Endothelial cell of umbilical vein (primary cell): ENCODE data around the gene CDC7. TPM values are rescaled to one million over a fixed set of nuclear protein-coding genes. Genes with fewer than 3 reads are reported as not detected.

Source experiments
- BruUV-seq: library from RNA; stranded (reverse); fragments of 400-500 nt; replicated peaks from 2 replicates; lab custom pipeline; 2021; lab: Mats Ljungman, UMichigan
- CTCF ChIA-PET: fragments of 300-600, 350-600 bp; sonication (Branson Sonifier 250); formaldehyde crosslinking; loops from one replicate; lab custom pipeline; 2021; ENCODE audit warnings: antibody characterized with exemption, inconsistent platforms; lab: Charles Lee
- POLR2A ChIA-PET: fragments of 300-600, 350-600 bp; sonication (Branson Sonifier 250); formaldehyde crosslinking; loops from one replicate; lab custom pipeline; 2021; ENCODE audit warnings: antibody characterized with exemption, inconsistent platforms; lab: Charles Lee
- DNase-seq: peaks from one replicate; pipeline ENCODE4 v3.0.0-alpha.2; 2011; ENCODE audit warnings: low read depth, low spot score
- FAIRE-seq: peaks from 2 replicates; lab custom pipeline; 2011; peaks lifted over from hg19 to GRCh38; lab: Jason Lieb, UNC
- H2AFZ ChIP-seq: 2 replicates; pipeline ENCODE4 v1.6.0; 2012; ENCODE audit warnings: low read depth, low read length, control low read depth, inconsistent platforms
- H3K27ac ChIP-seq: 2 replicates; pipeline ENCODE4 v1.5.1; 2011; ENCODE audit warnings: low read depth, mild to moderate bottlenecking, control low read depth, low read length, moderate library complexity; ENCODE audit not compliant: insufficient read depth
- H3K27me3 ChIP-seq, 2 experiments: 2 replicates each; pipeline versions ENCODE4 v1.6.0 to v1.6.1; 2011; ENCODE audit warnings: low read length in 2 of 2, mixed read lengths in 1 of 2; ENCODE audit not compliant: control insufficient read depth in 2 of 2, insufficient read depth in 2 of 2
- H3K36me3 ChIP-seq, 2 experiments: 2 replicates in 1 of 2; 3 replicates in 1 of 2; pipeline ENCODE4 v1.5.1; 2011; ENCODE audit warnings: low read length in 2 of 2, mild to moderate bottlenecking in 1 of 2, moderate library complexity in 1 of 2; ENCODE audit not compliant: control insufficient read depth in 2 of 2, insufficient read depth in 2 of 2; ENCODE audit errors: extremely low read depth in 1 of 2
- H3K4me1 ChIP-seq: 3 replicates; pipeline ENCODE4 v1.5.1; 2011; ENCODE audit warnings: mild to moderate bottlenecking, low read length; ENCODE audit not compliant: control insufficient read depth, insufficient read depth; ENCODE audit errors: extremely low read depth
- H3K4me2 ChIP-seq: 2 replicates; pipeline ENCODE4 v1.6.1; 2011; ENCODE audit warnings: low read length, control low read depth, mixed read lengths; ENCODE audit not compliant: insufficient read depth
- H3K4me3 ChIP-seq, 3 experiments: fragments of 200-600 bp in 1 of 3; sonication (generic), shearing (Covaris generic) in 1 of 3; replicated peaks in 1 of 3; 2 replicates each; pipeline ENCODE4 v1.5.1; 2011 to 2016; ENCODE audit warnings: control low read depth in 3 of 3, low read length in 3 of 3, mild to moderate bottlenecking in 2 of 3, inconsistent platforms in 1 of 3, low read depth in 1 of 3, moderate library complexity in 1 of 3; ENCODE audit not compliant: insufficient read depth in 1 of 3
- H3K79me2 ChIP-seq: 2 replicates; pipeline ENCODE4 v1.6.0; 2012; ENCODE audit warnings: low read length, inconsistent platforms; ENCODE audit not compliant: control insufficient read depth, insufficient read depth
- H3K9ac ChIP-seq: replicated peaks from 2 replicates; pipeline ENCODE3; 2011; ENCODE audit warnings: low read length, control low read depth; ENCODE audit not compliant: insufficient read depth; ENCODE audit errors: extremely low read depth
- H3K9me1 ChIP-seq: replicated peaks from 3 replicates; pipeline ENCODE4 v1.6.0; 2011; ENCODE audit warnings: mild to moderate bottlenecking, low read length; ENCODE audit not compliant: control insufficient read depth, insufficient read depth; ENCODE audit errors: extremely low read depth
- H3K9me3 ChIP-seq: replicated peaks from 2 replicates; pipeline ENCODE4 v1.5.1; 2012; ENCODE audit warnings: low read length, inconsistent platforms; ENCODE audit not compliant: control insufficient read depth, insufficient read depth
- H4K20me1 ChIP-seq: replicated peaks from 2 replicates; pipeline ENCODE3; 2011; ENCODE audit warnings: mild to moderate bottlenecking, low read length; ENCODE audit not compliant: control insufficient read depth, insufficient read depth; ENCODE audit errors: extremely low read depth
- EZH2 ChIP-seq: IDR thresholded peaks from 2 replicates; pipeline ENCODE4 v1.6.1; 2012; ENCODE audit warnings: borderline replicate concordance, low read depth, mild to moderate bottlenecking, moderate library complexity, low read length, inconsistent platforms; ENCODE audit not compliant: severe bottlenecking
- GATA2 ChIP-seq: IDR thresholded peaks from 2 replicates; pipeline ENCODE4 v1.7.0; 2011; ENCODE audit warnings: low read depth, mild to moderate bottlenecking, moderate library complexity, mixed read lengths, low read length; ENCODE audit not compliant: insufficient read length, insufficient read depth
- JUN ChIP-seq: IDR thresholded peaks from 2 replicates; pipeline ENCODE4 v1.6.1; 2011; ENCODE audit warnings: borderline replicate concordance, low read depth; ENCODE audit not compliant: insufficient read length, insufficient read depth
- MYC ChIP-seq: IDR thresholded peaks from one replicate; pipeline ENCODE4 v1.6.1; 2011; ENCODE audit warnings: mild to moderate bottlenecking, low read depth, low read length
- POLR2A ChIP-seq: IDR thresholded peaks from 2 replicates; pipeline ENCODE4 v1.6.1; 2012; ENCODE audit warnings: low read depth, mild to moderate bottlenecking, control low read depth, low read length
- POLR2AphosphoS5 ChIP-seq: IDR thresholded peaks from 2 replicates; pipeline ENCODE4 v1.6.1; 2012; ENCODE audit warnings: low read depth, mild to moderate bottlenecking, control low read depth, low read length, moderate library complexity; ENCODE audit not compliant: insufficient read depth
- dilution Hi-C: fragments of 300-500 bp; cut with MboI; formaldehyde crosslinking; loops from one replicate; pipeline ENCODE4 v1.15.0; 2019; ENCODE audit warnings: low sequenced_read_pairs; ENCODE audit not compliant: extremely low pct_ligation_motif_present
- intact Hi-C: fragments of 100-400 bp; cut with micrococcal nuclease; formaldehyde crosslinking; loops from one replicate; pipeline ENCODE4 v1.10.0; 2022
- polyA plus RNA-seq, 4 experiments: library from polyadenylated mRNA; depleted of rRNA in 3 of 4; stranded (reverse) in 3 of 4; unstranded in 1 of 4; fragments of >200 nt; gene quantifications; 2 replicates each; pipeline versions ENCODE4 v1.2.1 to v1.2.3, GENCODE V29; 2011 to 2012; ENCODE audit warnings: missing spikeins in 1 of 4
- total RNA-seq: library from RNA; stranded (reverse); gene quantifications from 2 replicates; pipeline ENCODE4 v1.2.3, GENCODE V29; 2021
- TF ChIP-seq, protein P1 (sequence below): IDR thresholded peaks from 2 replicates; pipeline ENCODE4 v1.6.1; 2011; ENCODE audit not compliant: insufficient read depth, insufficient read length

CDC7 gene
- total and polyA plus RNA-seq, 2 donors (not counting 3 experiments of a cell fraction or from before 2014, with no cell fraction given), result 3.9 to 11.7 TPM

GRCh38 chr1:91570120-91570448, 69.4 kb downstream of the CDC7 start:
- Histone ChIP-seq H3K9me3 (no peaks in the 10 kb centered on the region), H3K4me2 (no peak overlapping the region), H3K4me3 (no peak overlapping the region), H3K9ac (no peak overlapping the region), H3K4me1 (peaks cover 23% of the 10 kb centered on the region), H2AFZ (peak overlapping the region; percentile 66), H4K20me1 (no peaks in the 10 kb centered on the region), H3K9me1 (no peaks in the 10 kb centered on the region), H3K79me2 (no peaks in the 10 kb centered on the region), H3K36me3 (no peaks in the 10 kb centered on the region), H3K27me3 (no peaks in the 10 kb centered on the region), H3K27ac (no peak overlapping the region)
- BruUV-seq, result no TSS peak
- CTCF ChIA-PET, result interaction anchor here (1.1 to 2.2 kb wide), 3 partner anchors 8 to 13 kb away, joined by 3 to 11 read pairs (median 4); no protein-coding TSS in a partner anchor
- FAIRE-seq, result no peak
- POLR2A ChIA-PET, result no interaction called here
- dilution Hi-C loops, result no loop called here
- DNase-seq, result no peak
- no peak for TF ChIP-seq POLR2A
- no peak for TF ChIP-seq POLR2AphosphoS5
- intact Hi-C loops, result no loop called here

DNA sequence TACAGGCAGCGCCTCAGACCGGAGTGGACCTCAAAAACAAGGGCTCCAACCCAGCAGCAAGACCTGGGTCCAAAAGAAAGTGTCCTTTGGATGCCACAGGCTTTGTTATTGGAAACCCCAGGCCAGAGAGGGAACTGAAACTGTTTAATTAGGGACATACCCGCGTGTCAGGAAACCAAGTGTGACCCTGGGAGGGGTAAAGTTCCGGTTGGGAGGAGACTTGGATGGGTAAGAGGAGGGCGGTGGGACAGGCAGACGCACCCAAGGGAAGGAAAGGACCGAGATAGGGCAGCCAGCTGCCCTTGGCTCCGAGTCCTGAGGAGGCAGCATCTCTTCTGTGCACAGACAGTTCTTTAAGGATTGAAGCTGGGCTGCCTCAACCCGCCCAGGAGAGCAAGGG, 71.4 kb downstream of the CDC7 start:
- dilution Hi-C loops, result no loop called here
- DNase-seq, result no peak
- no peaks in the 10 kb centered on the region for H3K79me2 ChIP-seq
- peak overlapping the region; percentile 46 for H2AFZ ChIP-seq
- H3K4me1 ChIP-seq, result peaks cover 23% of the 10 kb centered on the region
- ChIA-PET CTCF (no interaction called here), POLR2A (no interaction called here)
- H3K9me3 ChIP-seq, result no peaks in the 10 kb centered on the region
- no peaks in the 10 kb centered on the region for H3K27me3 ChIP-seq
- no peak overlapping the region for H3K4me2 ChIP-seq
- H3K9me1 ChIP-seq, result no peaks in the 10 kb centered on the region
- TF ChIP-seq POLR2AphosphoS5, result no peak
- no peak for TF ChIP-seq POLR2A
- no peak for TF ChIP-seq EZH2
- TF ChIP-seq, protein P1, sequence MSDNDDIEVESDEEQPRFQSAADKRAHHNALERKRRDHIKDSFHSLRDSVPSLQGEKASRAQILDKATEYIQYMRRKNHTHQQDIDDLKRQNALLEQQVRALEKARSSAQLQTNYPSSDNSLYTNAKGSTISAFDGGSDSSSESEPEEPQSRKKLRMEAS, result no peak
- TF ChIP-seq GATA2, result no peak
- no peak for TF ChIP-seq MYC
- no peak for TF ChIP-seq JUN
- no peaks in the 10 kb centered on the region for H3K36me3 ChIP-seq
- no peak overlapping the region for H3K4me3 ChIP-seq
- no peak for FAIRE-seq
- H4K20me1 ChIP-seq, result no peaks in the 10 kb centered on the region
- no peak overlapping the region for H3K9ac ChIP-seq
- intact Hi-C loops, result no loop called here
- no TSS peak for BruUV-seq
- no peak overlapping the region for H3K27ac ChIP-seq

Other genes with a start within 250 kb of the CDC7 start
- gene HFM1, start 96.0 kb upstream of the CDC7 start, total RNA-seq, result 0.11 and 0.72 TPM in 2 replicates
- gene HFM1, start 96.0 kb upstream of the CDC7 start, polyA plus RNA-seq, result not detected in 2 replicates